ENCODE measurements around the gene USE1. TPM values are rescaled to one million over a fixed set of nuclear protein-coding genes. Genes with fewer than 3 reads are reported as not detected.
A peak's percentile ranks its signal among the peaks of the same experiment; 100 is the strongest.

The USE1 gene
- total and polyA plus RNA-seq, 4 donors = 9.6 to 27.8 (median 18.1) TPM

DNA sequence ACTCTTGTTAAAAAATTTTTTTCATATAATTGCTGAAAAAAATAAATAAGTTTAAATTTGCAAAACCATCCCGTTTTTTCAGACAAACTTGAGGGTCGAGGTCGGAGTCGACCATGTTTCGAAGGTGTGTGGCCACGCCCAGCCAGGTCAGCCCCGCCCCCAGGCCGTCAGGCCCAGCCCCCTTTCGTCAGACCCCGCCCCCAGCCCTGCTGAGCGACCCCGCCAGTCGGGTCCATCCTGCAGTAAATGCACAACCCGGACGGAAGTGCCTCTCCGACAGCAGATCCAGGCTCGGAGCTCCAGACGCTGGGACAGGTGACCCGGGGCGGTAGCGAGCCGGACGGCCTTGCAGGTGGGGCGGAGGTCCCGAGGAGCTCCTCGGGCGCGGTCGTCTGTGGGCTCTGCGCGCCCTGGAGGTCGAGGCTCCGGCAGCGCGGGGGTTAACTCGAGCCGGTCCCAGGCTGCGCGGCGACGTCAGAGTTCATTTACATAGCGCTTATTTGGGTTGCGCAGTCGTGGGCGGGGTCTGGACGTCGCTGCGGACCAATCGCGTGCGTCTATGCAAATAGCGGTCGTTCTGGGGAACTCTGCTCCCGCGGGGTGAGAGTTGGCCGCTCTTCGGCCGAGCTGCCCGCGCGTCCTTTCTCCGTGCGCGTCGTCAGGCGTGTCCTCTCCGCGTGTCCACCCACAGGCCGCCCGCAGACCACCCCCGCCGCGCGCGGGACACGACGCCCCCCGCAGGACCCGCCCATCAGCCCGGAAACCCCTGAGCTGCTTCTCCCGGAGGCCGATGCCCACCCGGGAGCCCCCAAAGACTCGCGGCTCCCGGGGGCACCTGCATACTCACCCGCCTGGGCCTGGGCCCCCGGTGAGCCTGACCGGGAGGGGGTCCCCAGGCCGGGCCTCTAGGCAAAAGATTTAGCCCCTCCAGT lies 11.1 kb downstream of the USE1 start, which contains the start of gene OCEL1 (continued):
- TF ChIP-seq NR2F2 (IDR thresholded peaks at IDR 0.05) (peak; percentile 41), JUND (IDR thresholded peaks at IDR 0.05) (no peak), FOXA1 (IDR thresholded peaks at IDR 0.05) (peak; percentile 38), TAF1 (conservative IDR thresholded peaks at IDR 0.05) (peak; percentile 77), SP1 (IDR thresholded peaks at IDR 0.05) (peak; percentile 93), HNF4G (IDR thresholded peaks at IDR 0.05) (peak; percentile 23), YY1 (IDR thresholded peaks at IDR 0.05) (peak; percentile 48)

DNA sequence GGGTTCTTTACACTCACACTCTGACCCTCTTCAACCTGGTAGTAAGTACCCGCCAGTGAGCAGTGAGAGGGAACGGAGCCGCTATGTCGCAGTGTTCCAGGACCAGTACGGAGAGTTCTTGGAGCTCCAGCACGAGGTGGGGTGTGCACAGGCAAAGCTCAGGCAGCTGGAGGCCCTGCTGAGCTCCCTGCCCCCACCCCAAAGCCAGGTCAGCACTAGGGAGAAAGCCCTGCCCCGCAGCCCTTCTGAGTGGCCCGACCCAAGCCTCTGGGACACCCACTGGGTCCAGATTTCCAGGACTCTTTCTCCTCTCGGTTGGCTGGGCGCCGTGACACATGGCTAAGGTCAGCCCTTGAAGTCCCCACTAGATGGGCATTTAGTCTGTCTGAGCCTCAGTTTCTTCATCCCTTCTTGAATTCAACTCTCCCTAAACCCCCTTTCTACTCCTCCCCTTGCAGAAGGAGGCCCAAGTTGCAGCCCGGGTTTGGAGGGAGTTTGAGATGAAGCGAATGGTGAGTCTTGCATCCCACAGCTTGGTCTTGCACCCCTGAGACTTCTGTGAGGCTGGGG lies 12.7 kb downstream of the USE1 start:
- Histone ChIP-seq H3K27me3 (ENCODE audit: control insufficient read depth in 4 of 4, insufficient read depth in 4 of 4, low read length in 3 of 4) (no peaks in the 10 kb centered on the region), H3K27ac (ENCODE audit: low read depth in 1 of 2, low read length in 2 of 2) (peak overlapping the region in 1 of 2 donors; percentile 25), H3K9me3 (ENCODE audit: control insufficient read depth in 4 of 4, low read length in 3 of 4) (no peaks in the 10 kb centered on the region), H3K4me1 (ENCODE audit: control insufficient read depth in 4 of 4, insufficient read depth in 4 of 4, low read length in 3 of 4) (peaks cover 3 to 17% (median 10%) of the 10 kb centered on the region in 4 donors), H3K9ac (ENCODE audit: low read depth in 1 of 2, low read length in 2 of 2) (peak overlapping the region in 1 of 2 donors; percentile 5), H3K36me3 (ENCODE audit: control insufficient read depth in 4 of 4, insufficient read depth in 3 of 4, low read depth in 1 of 4, low read length in 3 of 4) (peaks cover 5 to 24% (median 13%) of the 10 kb centered on the region in 4 donors), H3K4me3 (ENCODE audit: low read depth in 1 of 3, low read length in 3 of 3) (no peak overlapping the region)
- TF ChIP-seq RXRA (IDR thresholded peaks at IDR 0.05) (peak in 1 of 2 donors; percentile 12), SP1 (IDR thresholded peaks at IDR 0.05) (peak; percentile 16), HNF4A (conservative IDR thresholded peaks at IDR 0.05) (peak in 1 of 2 donors; percentile 27)
- TF ChIP-seq, protein P1, sequence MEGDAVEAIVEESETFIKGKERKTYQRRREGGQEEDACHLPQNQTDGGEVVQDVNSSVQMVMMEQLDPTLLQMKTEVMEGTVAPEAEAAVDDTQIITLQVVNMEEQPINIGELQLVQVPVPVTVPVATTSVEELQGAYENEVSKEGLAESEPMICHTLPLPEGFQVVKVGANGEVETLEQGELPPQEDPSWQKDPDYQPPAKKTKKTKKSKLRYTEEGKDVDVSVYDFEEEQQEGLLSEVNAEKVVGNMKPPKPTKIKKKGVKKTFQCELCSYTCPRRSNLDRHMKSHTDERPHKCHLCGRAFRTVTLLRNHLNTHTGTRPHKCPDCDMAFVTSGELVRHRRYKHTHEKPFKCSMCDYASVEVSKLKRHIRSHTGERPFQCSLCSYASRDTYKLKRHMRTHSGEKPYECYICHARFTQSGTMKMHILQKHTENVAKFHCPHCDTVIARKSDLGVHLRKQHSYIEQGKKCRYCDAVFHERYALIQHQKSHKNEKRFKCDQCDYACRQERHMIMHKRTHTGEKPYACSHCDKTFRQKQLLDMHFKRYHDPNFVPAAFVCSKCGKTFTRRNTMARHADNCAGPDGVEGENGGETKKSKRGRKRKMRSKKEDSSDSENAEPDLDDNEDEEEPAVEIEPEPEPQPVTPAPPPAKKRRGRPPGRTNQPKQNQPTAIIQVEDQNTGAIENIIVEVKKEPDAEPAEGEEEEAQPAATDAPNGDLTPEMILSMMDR (IDR thresholded peaks at IDR 0.05; ENCODE audit: low read depth, low read length, missing input control) = no peak
- 50% methylated on average over 13 of the region's 13 CpGs for WGBS
- no peak for DNase-seq (ENCODE audit: low spot score)

DNA sequence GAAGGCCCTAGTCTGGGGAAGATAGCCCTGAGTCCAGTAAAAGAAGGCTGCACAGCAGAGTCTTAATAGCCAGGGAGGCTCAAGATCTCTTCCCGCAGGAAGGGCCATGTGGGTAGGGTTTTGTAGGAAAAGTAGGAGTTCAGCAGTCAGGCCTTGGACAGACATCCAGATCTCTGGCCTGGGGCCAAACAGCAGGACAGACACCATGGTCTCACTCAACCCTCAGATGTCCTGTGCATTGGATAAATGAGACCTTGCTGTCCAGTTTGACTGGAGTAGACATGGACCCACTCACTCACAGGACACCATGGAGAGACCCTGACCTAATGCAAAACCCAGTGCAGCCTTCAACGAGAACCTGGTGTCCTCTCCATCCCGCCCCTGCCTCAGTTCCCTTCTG lies 14.7 kb downstream of the USE1 start:
- no peak overlapping the region for H3K9ac ChIP-seq (ENCODE audit: low read depth in 1 of 2, low read length in 2 of 2)
- 98% methylated on average over 3 of the region's 3 CpGs for WGBS
- TF ChIP-seq, protein P1 (IDR thresholded peaks at IDR 0.05; ENCODE audit: low read depth, low read length, missing input control) = no peak
- TF ChIP-seq HNF4G (IDR thresholded peaks at IDR 0.05) (no peak), JUND (IDR thresholded peaks at IDR 0.05) (no peak), RAD21 (IDR thresholded peaks at IDR 0.05) (no peak), RXRA (IDR thresholded peaks at IDR 0.05) (no peak), NR2F2 (IDR thresholded peaks at IDR 0.05) (no peak), FOXA1 (IDR thresholded peaks at IDR 0.05) (no peak), FOXA2 (IDR thresholded peaks at IDR 0.05) (no peak)
- TF ChIP-seq, protein P2, sequence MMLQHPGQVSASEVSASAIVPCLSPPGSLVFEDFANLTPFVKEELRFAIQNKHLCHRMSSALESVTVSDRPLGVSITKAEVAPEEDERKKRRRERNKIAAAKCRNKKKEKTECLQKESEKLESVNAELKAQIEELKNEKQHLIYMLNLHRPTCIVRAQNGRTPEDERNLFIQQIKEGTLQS (IDR thresholded peaks at IDR 0.05) = no peak
- TF ChIP-seq, protein P3, sequence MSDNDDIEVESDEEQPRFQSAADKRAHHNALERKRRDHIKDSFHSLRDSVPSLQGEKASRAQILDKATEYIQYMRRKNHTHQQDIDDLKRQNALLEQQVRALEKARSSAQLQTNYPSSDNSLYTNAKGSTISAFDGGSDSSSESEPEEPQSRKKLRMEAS (IDR thresholded peaks at IDR 0.05) = no peak
- no peak overlapping the region for H3K27ac ChIP-seq (ENCODE audit: low read depth in 1 of 2, low read length in 2 of 2)
- no peaks in the 10 kb centered on the region for H3K9me3 ChIP-seq (ENCODE audit: control insufficient read depth in 4 of 4, low read length in 3 of 4)
- H3K4me1 ChIP-seq (ENCODE audit: control insufficient read depth in 4 of 4, insufficient read depth in 4 of 4, low read length in 3 of 4) = peaks cover 3 to 24% (median 10%) of the 10 kb centered on the region in 4 donors
- H3K27me3 ChIP-seq (ENCODE audit: control insufficient read depth in 4 of 4, insufficient read depth in 4 of 4, low read length in 3 of 4) = no peaks in the 10 kb centered on the region
- H3K36me3 ChIP-seq (ENCODE audit: control insufficient read depth in 4 of 4, insufficient read depth in 3 of 4, low read depth in 1 of 4, low read length in 3 of 4) = peaks cover 5 to 27% (median 17%) of the 10 kb centered on the region in 4 donors
- H3K4me3 ChIP-seq (ENCODE audit: low read depth in 1 of 3, low read length in 3 of 3) = no peak overlapping the region
- DNase-seq (ENCODE audit: low spot score) = no peak
